GM18873 (cell line): Measurements from ENCODE around the gene CASZ1.

Source experiments
- ATAC-seq: cut with Tn5 transposase; IDR thresholded peaks from one replicate; pipeline ENCODE4 v1.9.1; 2021; ENCODE audit warnings: mild to moderate bottlenecking, moderate library complexity, moderate number of reproducible peaks; ENCODE audit not compliant: unreplicated experiment, low FRiP score

Gene CASZ1

DNA sequence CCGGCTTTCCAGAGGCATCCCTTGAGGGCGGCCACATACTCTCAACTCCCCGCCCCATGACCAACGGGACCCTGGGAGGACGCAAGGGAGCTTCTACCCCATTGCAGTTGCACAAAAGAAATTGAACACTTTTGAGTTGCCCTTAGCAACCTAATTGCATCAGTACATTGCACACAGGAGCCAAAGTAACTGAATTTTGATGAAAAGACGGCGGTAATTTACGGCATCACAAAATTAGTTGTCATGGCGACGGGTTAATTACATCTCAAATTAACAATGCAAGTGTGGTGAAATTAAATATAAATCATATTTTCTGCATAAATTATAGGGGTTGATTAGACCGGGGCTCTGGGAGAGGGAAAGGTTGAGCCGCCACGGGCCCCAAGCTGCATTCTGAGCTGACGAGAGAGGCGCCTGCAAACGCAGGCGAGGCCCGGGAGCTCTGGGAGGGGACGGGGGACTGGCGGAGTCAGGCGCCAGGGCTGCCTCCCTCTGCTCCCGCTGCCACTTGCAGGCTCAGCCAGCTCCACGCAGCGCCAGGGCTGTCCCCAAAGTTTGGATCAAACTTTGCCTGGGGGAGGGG lies 61.4 kb downstream of the CASZ1 start:
- ATAC-seq = no peak

- no peak for ATAC-seq
Observed at GRCh38 chr1:10734375-10734774, 62.1 kb downstream of the CASZ1 start.

- ATAC-seq = no peak
Observed at GRCh38 chr1:10733474-10734366, 62.7 kb downstream of the CASZ1 start.

- no peak for ATAC-seq
Observed at GRCh38 chr1:10730985-10731384, 65.5 kb downstream of the CASZ1 start.

- no peak for ATAC-seq
Observed at GRCh38 chr1:10728595-10729410, 67.6 kb downstream of the CASZ1 start.

DNA sequence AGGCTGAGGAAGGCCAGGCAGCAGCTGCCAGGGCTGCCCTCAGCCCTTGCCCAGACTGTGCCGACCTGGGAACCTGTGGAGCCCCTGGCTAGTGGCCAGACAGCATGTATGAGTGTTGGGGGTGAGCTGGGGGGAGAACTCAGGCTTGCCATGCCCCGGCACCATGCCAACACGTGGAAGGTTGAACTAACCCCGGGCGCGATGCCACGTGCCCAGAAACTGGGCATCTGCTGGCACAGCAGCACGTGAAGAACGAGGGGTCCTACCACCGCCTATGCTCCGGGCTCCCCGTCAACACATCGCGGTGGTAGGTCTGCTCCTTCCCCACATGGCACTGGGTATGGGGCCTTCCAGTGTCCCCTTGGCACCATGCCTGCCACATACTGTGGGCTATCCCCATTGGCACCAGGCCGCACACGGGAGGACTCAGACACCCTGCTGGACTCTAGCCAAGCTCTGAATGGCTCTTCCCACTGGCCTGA lies 68.7 kb downstream of the CASZ1 start:
- no peak for ATAC-seq

GRCh38 chr1:10726355-10726754 lies 70.1 kb downstream of the CASZ1 start:
- ATAC-seq = no peak

GRCh38 chr1:10724948-10725847 lies 71.2 kb downstream of the CASZ1 start:
- no peak for ATAC-seq

DNA sequence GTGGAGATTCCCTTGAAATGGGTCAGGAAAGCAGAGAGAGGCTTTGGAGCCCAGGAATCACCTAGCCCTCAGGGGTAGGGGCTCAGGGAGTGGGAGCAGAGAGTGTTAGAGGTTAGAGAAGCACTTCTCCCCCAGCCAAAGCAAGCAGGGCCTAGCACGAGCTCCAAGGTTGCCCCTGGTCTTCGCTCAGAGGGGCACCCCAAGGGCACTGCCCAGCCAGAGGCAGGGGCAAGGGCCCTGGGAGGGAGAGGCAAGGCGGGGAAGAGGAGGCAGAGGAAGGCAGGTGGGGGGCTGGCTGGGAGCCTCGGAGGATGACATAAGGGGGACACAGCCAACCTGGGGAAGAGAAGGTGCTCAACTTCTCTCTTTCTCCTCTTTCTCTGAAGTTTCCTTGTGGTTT lies 71.9 kb downstream of the CASZ1 start:
- ATAC-seq = no peak

GRCh38 chr1:10724052-10724494 lies 72.4 kb downstream of the CASZ1 start:
- no peak for ATAC-seq

GRCh38 chr1:10723317-10723716 lies 73.1 kb downstream of the CASZ1 start:
- ATAC-seq = no peak

DNA sequence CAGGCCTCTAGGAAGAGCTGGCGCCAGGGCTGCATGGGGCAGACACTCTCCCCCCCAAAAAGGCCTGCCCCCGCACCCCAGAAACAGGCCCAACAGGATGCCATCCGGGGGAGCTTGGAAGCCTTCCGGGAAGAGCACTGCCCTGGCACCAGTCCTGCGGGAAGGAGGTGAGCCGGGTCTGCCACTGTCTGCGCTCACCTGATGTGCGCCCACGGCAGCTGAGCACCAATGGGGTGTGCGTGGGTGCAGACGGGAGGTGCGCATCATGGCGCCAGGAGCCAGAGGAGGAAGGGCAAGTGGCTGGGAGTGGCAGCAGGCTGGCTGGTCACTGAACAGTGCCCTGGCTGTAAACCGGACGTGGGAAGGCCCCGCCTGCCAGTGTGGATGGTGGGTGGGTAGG lies 73.6 kb downstream of the CASZ1 start:
- ATAC-seq = no peak

- no peak for ATAC-seq
Observed at GRCh38 chr1:10721381-10722321, 74.8 kb downstream of the CASZ1 start.

DNA sequence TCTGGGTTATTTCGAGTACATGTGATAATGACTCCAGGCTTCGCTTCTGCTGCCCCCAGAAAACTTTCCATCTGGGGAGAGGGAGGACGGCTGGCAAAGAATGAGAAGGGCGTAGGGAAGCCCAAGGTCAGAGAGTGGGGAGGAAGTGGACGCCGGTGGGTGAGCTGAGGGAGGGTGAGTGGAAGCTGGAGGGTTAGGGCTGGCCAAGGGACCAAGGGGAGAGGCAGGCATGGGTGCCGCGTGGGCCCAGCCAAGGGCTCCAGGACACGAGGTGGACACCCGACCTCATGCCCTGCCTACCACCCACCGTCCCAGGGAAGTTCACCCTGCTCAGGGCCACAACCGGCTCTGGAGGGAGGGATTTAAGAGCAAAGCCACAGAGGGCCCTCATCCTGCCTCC lies 75.8 kb downstream of the CASZ1 start:
- no peak for ATAC-seq

GRCh38 chr1:10718083-10718415 lies 78.4 kb downstream of the CASZ1 start:
- no peak for ATAC-seq

GRCh38 chr1:10717296-10718082 lies 79.0 kb downstream of the CASZ1 start:
- ATAC-seq = no peak

GRCh38 chr1:10716840-10717239 lies 79.6 kb downstream of the CASZ1 start:
- ATAC-seq = no peak
